ENCODE measurements around the gene MPO. TPM values are rescaled to one million over a fixed set of nuclear protein-coding genes. Genes with fewer than 3 reads are reported as not detected.
A peak's percentile ranks its signal among the peaks of the same experiment; 100 is the strongest.

MPO gene
- polyA plus RNA-seq, 3 donors: 4.2 to 7.5 (median 6.0) TPM

- WGBS (ENCODE audit: insufficient coverage): 95% methylated on average over 3 of the region's 3 CpGs
Measured at GRCh38 chr17:58227733-58228132, 53.0 kb downstream of the MPO start.

GRCh38 chr17:58224315-58224714 is 56.4 kb downstream of the MPO start:
- H4K20me1 ChIP-seq (ENCODE audit: insufficient read depth, low read length): no peaks in the 10 kb centered on the region
- no peak for TF ChIP-seq CTCF (IDR thresholded peaks at IDR 0.05)
- no peak overlapping the region for H3K4me2 ChIP-seq (replicated peaks; ENCODE audit: extremely low read depth, low read length, poor library complexity, severe bottlenecking)
- H3K4me3 ChIP-seq (replicated peaks in 1 of 3; ENCODE audit: low read depth in 2 of 3, low read length in 3 of 3): no peak overlapping the region
- Mint-ChIP-seq H3K27me3 (ENCODE audit: low read depth in 3 of 3) (peaks cover 10 to 19% (median 19%) of the 10 kb centered on the region in 3 donors), H3K4me1 (peaks cover 12% of the 10 kb centered on the region), H3K9me3 (no peaks in the 10 kb centered on the region), H3K36me3 (no peaks in the 10 kb centered on the region), H3K27ac (no peak overlapping the region), H3K4me3 (no peak overlapping the region)
- no CpG with 5 or more reads among the region's 1 CpG for WGBS (ENCODE audit: insufficient coverage)
- no peaks in the 10 kb centered on the region for H3K79me2 ChIP-seq (ENCODE audit: insufficient read depth, low read length)
- DNase-seq: peak in 2 of 3 donors; percentile 27 to 51
- no peak overlapping the region for H3K9ac ChIP-seq (ENCODE audit: insufficient read depth, low read length, poor library complexity, severe bottlenecking)
- no peak overlapping the region for H3K27ac ChIP-seq (ENCODE audit: low read depth in 1 of 2, low read length in 2 of 2)
- intact Hi-C loops (cut with micrococcal nuclease): no loop called here
- H3K27me3 ChIP-seq (ENCODE audit: control insufficient read depth in 2 of 2, insufficient read depth in 2 of 2, low read length in 2 of 2): no peaks in the 10 kb centered on the region
- H2AFZ ChIP-seq (ENCODE audit: insufficient read depth, low read depth, low read length, poor library complexity, severe bottlenecking): no peak overlapping the region
- H3K9me3 ChIP-seq (replicated peaks in 1 of 2; ENCODE audit: control insufficient read depth in 1 of 2, insufficient read depth in 1 of 2, low read length in 2 of 2): no peaks in the 10 kb centered on the region
- no peaks in the 10 kb centered on the region for H3K36me3 ChIP-seq (replicated peaks in 1 of 2; ENCODE audit: control insufficient read depth in 1 of 2, insufficient read depth in 2 of 2, low read length in 2 of 2)
- H3K4me1 ChIP-seq (ENCODE audit: control insufficient read depth in 1 of 2, insufficient read depth in 2 of 2, low read length in 2 of 2): peaks cover 9 to 15% of the 10 kb centered on the region in 2 donors

More at GRCh38 chr17:58227733-58228132, 53.0 kb downstream of the MPO start:
- H3K4me1 ChIP-seq (ENCODE audit: control insufficient read depth in 1 of 2, insufficient read depth in 2 of 2, low read length in 2 of 2): peaks cover 15 to 22% of the 10 kb centered on the region in 2 donors
- no peaks in the 10 kb centered on the region for H3K9me3 ChIP-seq (replicated peaks in 1 of 2; ENCODE audit: control insufficient read depth in 1 of 2, insufficient read depth in 1 of 2, low read length in 2 of 2)
- no peak overlapping the region for H3K9ac ChIP-seq (ENCODE audit: insufficient read depth, low read length, poor library complexity, severe bottlenecking)
- H3K36me3 ChIP-seq (replicated peaks in 1 of 2; ENCODE audit: control insufficient read depth in 1 of 2, insufficient read depth in 2 of 2, low read length in 2 of 2): no peaks in the 10 kb centered on the region
- Mint-ChIP-seq H3K4me3 (peak overlapping the region in 1 of 2 donors; percentile 1), H3K27ac (no peak overlapping the region), H3K9me3 (peaks cover 0 to 1% (median 0%) of the 10 kb centered on the region in 7 donors), H3K27me3 (ENCODE audit: low read depth in 3 of 3) (peaks cover 10 to 20% (median 17%) of the 10 kb centered on the region in 3 donors), H3K4me1 (peaks cover 18% of the 10 kb centered on the region), H3K36me3 (no peaks in the 10 kb centered on the region)
- H3K4me2 ChIP-seq (replicated peaks; ENCODE audit: extremely low read depth, low read length, poor library complexity, severe bottlenecking): no peak overlapping the region
- no peaks in the 10 kb centered on the region for H3K27me3 ChIP-seq (ENCODE audit: control insufficient read depth in 2 of 2, insufficient read depth in 2 of 2, low read length in 2 of 2)
- intact Hi-C loops (cut with micrococcal nuclease): no loop called here
- no peak for TF ChIP-seq CTCF (IDR thresholded peaks at IDR 0.05)
- H3K79me2 ChIP-seq (ENCODE audit: insufficient read depth, low read length): no peaks in the 10 kb centered on the region
- H3K27ac ChIP-seq (ENCODE audit: low read depth in 1 of 2, low read length in 2 of 2): no peak overlapping the region
- no peak for DNase-seq
- no peaks in the 10 kb centered on the region for H4K20me1 ChIP-seq (ENCODE audit: insufficient read depth, low read length)
- no peak overlapping the region for H3K4me3 ChIP-seq (replicated peaks in 1 of 3; ENCODE audit: low read depth in 2 of 3, low read length in 3 of 3)
- H2AFZ ChIP-seq (ENCODE audit: insufficient read depth, low read depth, low read length, poor library complexity, severe bottlenecking): no peak overlapping the region

Other genes with a start within 250 kb of the MPO start
- 1 to 10 TPM in 1 of 3 donors, under 1 TPM in 2; 0.30 to 9.9 (median 0.42) TPM for gene DYNLL2, start 197.5 kb downstream of the MPO start, polyA plus RNA-seq
- under 1 TPM in 1 of 3 donors, not detected in 2; 0.03 TPM for gene OR4D1, start 132.6 kb downstream of the MPO start, polyA plus RNA-seq
- gene OR4D2, start 114.0 kb downstream of the MPO start, polyA plus RNA-seq: not detected
- not detected for gene EPX, start 88.2 kb downstream of the MPO start, polyA plus RNA-seq
- 1 to 10 TPM; 4.2 to 7.6 (median 5.0) TPM for gene MKS1, start 61.7 kb downstream of the MPO start, polyA plus RNA-seq
- under 1 TPM in 2 of 3 donors, not detected in 1; 0.04 to 0.43 TPM for gene LPO, start 42.4 kb downstream of the MPO start, polyA plus RNA-seq
- 10 to 100 TPM in 1 of 3 donors, under 1 TPM in 2; 0.10 to 14.0 (median 0.18) TPM for gene TSPOAP1, start 47.9 kb upstream of the MPO start, polyA plus RNA-seq
- gene SUPT4H1, start 71.3 kb upstream of the MPO start, polyA plus RNA-seq: 100 to 1,000 TPM; 144 to 251 (median 241) TPM
- under 1 TPM in 2 of 3 donors, not detected in 1; 0.01 to 0.11 TPM for gene RNF43, start 136.6 kb upstream of the MPO start, polyA plus RNA-seq
- under 1 TPM in 1 of 3 donors, not detected in 2; 0.07 TPM for gene HSF5, start 207.5 kb upstream of the MPO start, polyA plus RNA-seq
- gene MTMR4, start 233.7 kb upstream of the MPO start, polyA plus RNA-seq: 10 to 100 TPM in 1 of 3 donors, 1 to 10 TPM in 2; 7.2 to 20.7 (median 8.4) TPM

Data from CD14-positive monocyte (primary cell).